GM18498 (cell line): ENCODE results near the gene ZNF740.
"Not testable (repeated sequence)": the region's sequence is repeated elsewhere in the genome, so short reads cannot be mapped to it uniquely, and the experiment has no call there.

Source experiments
- ATAC-seq: cut with Tn5 transposase; IDR thresholded peaks from one replicate; pipeline ENCODE4 v1.9.1; 2021; ENCODE audit warnings: mild to moderate bottlenecking, moderate library complexity; ENCODE audit not compliant: unreplicated experiment

Gene ZNF740

GRCh38 chr12:53193985-53194716, 13.6 kb downstream of the ZNF740 start:
- no peak for ATAC-seq

- ATAC-seq, result no peak
These were observed 14.5 kb downstream of the ZNF740 start for GRCh38 chr12:53194973-53195372.

- no peak for ATAC-seq
These were observed 15.2 kb downstream of the ZNF740 start for GRCh38 chr12:53195516-53196420.

- ATAC-seq, result no peak
These were observed 16.0 kb downstream of the ZNF740 start for GRCh38 chr12:53196486-53196885.

- ATAC-seq, result no peak
These were observed 16.6 kb downstream of the ZNF740 start for GRCh38 chr12:53197011-53197640.

GRCh38 chr12:53198486-53199110, 18.1 kb downstream of the ZNF740 start:
- no peak for ATAC-seq

- no peak for ATAC-seq
These were observed 19.2 kb downstream of the ZNF740 start for GRCh38 chr12:53199700-53200099.

GRCh38 chr12:53200107-53200457, 19.6 kb downstream of the ZNF740 start:
- ATAC-seq, result peak; percentile 18

- ATAC-seq, result peak; percentile 61
These were observed 20.1 kb downstream of the ZNF740 start for GRCh38 chr12:53200458-53201176.

GRCh38 chr12:53201177-53201541, 20.6 kb downstream of the ZNF740 start:
- no peak for ATAC-seq

- ATAC-seq, result no peak
These were observed 21.1 kb downstream of the ZNF740 start for GRCh38 chr12:53201639-53202038.

GRCh38 chr12:53202316-53202715, 21.8 kb downstream of the ZNF740 start:
- ATAC-seq, result not testable (repeated sequence)

- ATAC-seq, result no peak
These were observed 23.8 kb downstream of the ZNF740 start for GRCh38 chr12:53204351-53204750.

- ATAC-seq, result peak; percentile 56
These were observed 25.4 kb downstream of the ZNF740 start for GRCh38 chr12:53205747-53206419.

GRCh38 chr12:53207042-53207441, 26.5 kb downstream of the ZNF740 start, which contains the start of gene ITGB7:
TSS of gene ITGB7 (minus strand) at chr12:53207251. CDS start at chr12:53200443, 6,808 bp downstream.
- no peak for ATAC-seq

GRCh38 chr12:53208435-53208834, 27.9 kb downstream of the ZNF740 start:
- ATAC-seq, result no peak

GRCh38 chr12:53208877-53209463, 28.4 kb downstream of the ZNF740 start:
- ATAC-seq, result peak; percentile 51

- no peak for ATAC-seq
These were observed 30.3 kb downstream of the ZNF740 start for GRCh38 chr12:53210843-53211242.
